Lower leg skin (tissue), 3 donors: Measurements from ENCODE around the gene GAK.

ENCODE experiments used
- POLR2A ChIP-seq, 2 donors: fragments of 450-650 bp; IDR thresholded peaks; one replicate each; pipeline ENCODE4 v1.6.1; 2016 to 2017; ENCODE audit warnings: antibody characterized with exemption in 2 of 2, mild to moderate bottlenecking in 1 of 2, moderate library complexity in 1 of 2
- TF ChIP-seq, protein P1 (sequence below), 3 donors: fragments of 450-650 bp; IDR thresholded peaks; one replicate each; pipeline ENCODE4 v1.5.1; 2016; ENCODE audit warnings: antibody characterized with exemption in 3 of 3, mild to moderate bottlenecking in 3 of 3, moderate library complexity in 2 of 3

DNA sequence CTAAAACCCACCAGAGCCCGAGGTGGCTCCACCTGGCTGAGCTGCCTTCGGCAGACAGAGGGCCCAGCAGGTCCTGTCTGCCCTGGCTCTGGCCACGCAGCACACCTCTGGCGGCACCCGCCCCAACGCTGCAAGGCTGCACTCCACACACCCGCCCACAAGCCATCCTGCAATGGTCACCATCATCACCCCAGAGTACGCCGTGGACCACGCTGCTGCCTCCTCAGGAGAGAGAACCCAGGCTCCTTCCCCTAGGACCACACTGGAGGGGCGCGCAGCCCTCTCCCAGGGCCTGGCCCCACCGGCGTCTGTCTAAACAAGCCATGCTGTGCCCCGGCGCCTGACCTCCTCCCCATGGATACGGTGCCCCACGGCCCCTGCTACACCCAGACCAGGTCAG lies 66.5 kb downstream of the GAK start:
- TF ChIP-seq, protein P1, sequence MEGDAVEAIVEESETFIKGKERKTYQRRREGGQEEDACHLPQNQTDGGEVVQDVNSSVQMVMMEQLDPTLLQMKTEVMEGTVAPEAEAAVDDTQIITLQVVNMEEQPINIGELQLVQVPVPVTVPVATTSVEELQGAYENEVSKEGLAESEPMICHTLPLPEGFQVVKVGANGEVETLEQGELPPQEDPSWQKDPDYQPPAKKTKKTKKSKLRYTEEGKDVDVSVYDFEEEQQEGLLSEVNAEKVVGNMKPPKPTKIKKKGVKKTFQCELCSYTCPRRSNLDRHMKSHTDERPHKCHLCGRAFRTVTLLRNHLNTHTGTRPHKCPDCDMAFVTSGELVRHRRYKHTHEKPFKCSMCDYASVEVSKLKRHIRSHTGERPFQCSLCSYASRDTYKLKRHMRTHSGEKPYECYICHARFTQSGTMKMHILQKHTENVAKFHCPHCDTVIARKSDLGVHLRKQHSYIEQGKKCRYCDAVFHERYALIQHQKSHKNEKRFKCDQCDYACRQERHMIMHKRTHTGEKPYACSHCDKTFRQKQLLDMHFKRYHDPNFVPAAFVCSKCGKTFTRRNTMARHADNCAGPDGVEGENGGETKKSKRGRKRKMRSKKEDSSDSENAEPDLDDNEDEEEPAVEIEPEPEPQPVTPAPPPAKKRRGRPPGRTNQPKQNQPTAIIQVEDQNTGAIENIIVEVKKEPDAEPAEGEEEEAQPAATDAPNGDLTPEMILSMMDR (IDR thresholded peaks at IDR 0.05): no peak
- no peak for TF ChIP-seq POLR2A (IDR thresholded peaks at IDR 0.05)
